ENCODE measurements around the gene HOXC6. TPM values are rescaled to one million over a fixed set of nuclear protein-coding genes. Genes with fewer than 3 reads are reported as not detected.
A peak's percentile ranks its signal among the peaks of the same experiment; 100 is the strongest.

Gene HOXC6
- total RNA-seq = not detected

GRCh38 chr12:54028314-54029201 is at the start of gene HOXC6:
TSS of gene HOXC6 (plus strand) at chr12:54028440. CDS start at chr12:54028522, 82 bp downstream.
- Mint-ChIP-seq H3K27me3 (peaks cover 88% of the 10 kb centered on the region), H3K9me3 (no peaks in the 10 kb centered on the region), H3K4me3 (no peak within 1 kb of the TSS), H3K27ac (no peak within 1 kb of the TSS), H3K4me1 (peaks cover 25% of the 10 kb centered on the region), H3K36me3 (ENCODE audit: low read depth) (no peaks in the 10 kb centered on the region)
- no peak for DNase-seq
- POLR2A ChIA-PET = interaction anchor here (0.6 kb wide), 1 partner anchor 263 kb away, joined by 3 read pairs; no protein-coding TSS in a partner anchor
- CTCF ChIA-PET = interaction anchor here (0.5 to 1.4 kb wide), 5 partner anchors 12 to 173 kb away, joined by 3 to 4 read pairs (median 3); no protein-coding TSS in a partner anchor

- H3K4me3 Mint-ChIP-seq = no peak overlapping the region
- H3K36me3 Mint-ChIP-seq (ENCODE audit: low read depth) = peaks cover 6% of the 10 kb centered on the region
- no peak overlapping the region for H3K27ac Mint-ChIP-seq
- H3K27me3 Mint-ChIP-seq = peaks cover 94% of the 10 kb centered on the region
- peaks cover 7% of the 10 kb centered on the region for H3K4me1 Mint-ChIP-seq
- ChIA-PET CTCF (no interaction called here), POLR2A (no interaction called here)
- H3K9me3 Mint-ChIP-seq = no peaks in the 10 kb centered on the region
- DNase-seq = no peak
Observed at GRCh38 chr12:53978477-53979356, 49.5 kb upstream of the HOXC6 start.

GRCh38 chr12:53980104-53980801 is 48.0 kb upstream of the HOXC6 start:
- CTCF ChIA-PET = interaction anchor here (1.5 kb wide), 1 partner anchor 222 kb away, joined by 3 read pairs; no protein-coding TSS in a partner anchor
- peaks cover 96% of the 10 kb centered on the region for H3K27me3 Mint-ChIP-seq
- DNase-seq = no peak
- H3K4me3 Mint-ChIP-seq = no peak overlapping the region
- POLR2A ChIA-PET = interaction anchor here (1.3 kb wide), 1 partner anchor 45 kb away, joined by 3 read pairs; no protein-coding TSS in a partner anchor
- no peak overlapping the region for H3K27ac Mint-ChIP-seq
- peaks cover 9% of the 10 kb centered on the region for H3K4me1 Mint-ChIP-seq
- H3K9me3 Mint-ChIP-seq = no peaks in the 10 kb centered on the region
- H3K36me3 Mint-ChIP-seq (ENCODE audit: low read depth) = peaks cover 10% of the 10 kb centered on the region

GRCh38 chr12:53980802-53981496 is 47.3 kb upstream of the HOXC6 start:
- no peak overlapping the region for H3K27ac Mint-ChIP-seq
- H3K9me3 Mint-ChIP-seq = no peaks in the 10 kb centered on the region
- POLR2A ChIA-PET = interaction anchor here (1.3 to 1.5 kb wide), 2 partner anchors 27 to 44 kb away, joined by 3 read pairs; partner anchors contain the start of gene HOXC12
- H3K36me3 Mint-ChIP-seq (ENCODE audit: low read depth) = peaks cover 4% of the 10 kb centered on the region
- CTCF ChIA-PET = interaction anchor here (1.5 kb wide), 1 partner anchor 221 kb away, joined by 3 read pairs; no protein-coding TSS in a partner anchor
- DNase-seq = no peak
- H3K4me1 Mint-ChIP-seq = peaks cover 10% of the 10 kb centered on the region
- H3K27me3 Mint-ChIP-seq = peaks cover 95% of the 10 kb centered on the region
- H3K4me3 Mint-ChIP-seq = no peak overlapping the region

- H3K9me3 Mint-ChIP-seq = no peaks in the 10 kb centered on the region
- H3K27me3 Mint-ChIP-seq = peaks cover 94% of the 10 kb centered on the region
- peaks cover 4% of the 10 kb centered on the region for H3K36me3 Mint-ChIP-seq (ENCODE audit: low read depth)
- ChIA-PET CTCF (interaction anchor here (1.5 kb wide), 1 partner anchor 220 kb away, joined by 3 read pairs; no protein-coding TSS in a partner anchor), POLR2A (interaction anchor here (1.3 to 1.5 kb wide), 2 partner anchors 28 to 43 kb away, joined by 3 read pairs; partner anchors contain the start of gene HOXC12)
- peaks cover 17% of the 10 kb centered on the region for H3K4me1 Mint-ChIP-seq
- H3K27ac Mint-ChIP-seq = no peak overlapping the region
- no peak for DNase-seq
- no peak overlapping the region for H3K4me3 Mint-ChIP-seq
Observed at GRCh38 chr12:53981634-53982565, 46.3 kb upstream of the HOXC6 start.

- no peak overlapping the region for H3K4me3 Mint-ChIP-seq
- H3K4me1 Mint-ChIP-seq = peaks cover 17% of the 10 kb centered on the region
- H3K27ac Mint-ChIP-seq = peak overlapping the region; percentile 3
- DNase-seq = no peak
- no peaks in the 10 kb centered on the region for H3K9me3 Mint-ChIP-seq
- ChIA-PET CTCF (no interaction called here), POLR2A (interaction anchor here (1.5 kb wide), 1 partner anchor 29 kb away, joined by 3 read pairs; the partner anchor contains the start of gene HOXC12)
- peaks cover 4% of the 10 kb centered on the region for H3K36me3 Mint-ChIP-seq (ENCODE audit: low read depth)
- H3K27me3 Mint-ChIP-seq = peaks cover 94% of the 10 kb centered on the region
Observed at GRCh38 chr12:53982648-53983567, 45.3 kb upstream of the HOXC6 start.

- H3K4me3 Mint-ChIP-seq = no peak overlapping the region
Observed at GRCh38 chr12:53983568-53983949, 44.7 kb upstream of the HOXC6 start.

GRCh38 chr12:53983950-53984572 is 44.2 kb upstream of the HOXC6 start:
- H3K27me3 Mint-ChIP-seq = peaks cover 94% of the 10 kb centered on the region
- POLR2A ChIA-PET = interaction anchor here (0.9 kb wide), 1 partner anchor 25 kb away, joined by 3 read pairs; no protein-coding TSS in a partner anchor
- H3K4me1 Mint-ChIP-seq = peaks cover 21% of the 10 kb centered on the region
- H3K9me3 Mint-ChIP-seq = no peaks in the 10 kb centered on the region
- CTCF ChIA-PET = interaction anchor here (1.2 to 4.3 kb wide), 5 partner anchors 15 to 224 kb away, joined by 3 to 25 read pairs (median 7); partner anchors contain the start of genes HOXC8 and HOXC9
- no peak overlapping the region for H3K27ac Mint-ChIP-seq
- no peak for DNase-seq
- H3K4me3 Mint-ChIP-seq = no peak overlapping the region
- peaks cover 4% of the 10 kb centered on the region for H3K36me3 Mint-ChIP-seq (ENCODE audit: low read depth)

More at GRCh38 chr12:53983568-53983949, 44.7 kb upstream of the HOXC6 start:
- POLR2A ChIA-PET = no interaction called here
- peak overlapping the region; percentile 3 for H3K27ac Mint-ChIP-seq
- peaks cover 4% of the 10 kb centered on the region for H3K36me3 Mint-ChIP-seq (ENCODE audit: low read depth)
- no peaks in the 10 kb centered on the region for H3K9me3 Mint-ChIP-seq
- CTCF ChIA-PET = interaction anchor here (2.3 kb wide), 1 partner anchor 17 kb away, joined by 7 read pairs; the partner anchor contains the start of gene HOXC9
- DNase-seq = no peak
- H3K4me1 Mint-ChIP-seq = peaks cover 19% of the 10 kb centered on the region
- peaks cover 94% of the 10 kb centered on the region for H3K27me3 Mint-ChIP-seq

GRCh38 chr12:53984901-53985691 is 43.1 kb upstream of the HOXC6 start, which contains the start of gene HOXC10:
TSS of gene HOXC10 (plus strand) at chr12:53985146. CDS start at chr12:53985260, 114 bp downstream.
- Mint-ChIP-seq H3K4me3 (peak within 1 kb of the TSS; percentile 48), H3K36me3 (ENCODE audit: low read depth) (peaks cover 4% of the 10 kb centered on the region), H3K27me3 (peaks cover 94% of the 10 kb centered on the region), H3K27ac (peak within 1 kb of the TSS; percentile 47), H3K4me1 (peaks cover 31% of the 10 kb centered on the region), H3K9me3 (no peaks in the 10 kb centered on the region)
- DNase-seq = peak; percentile 88
- ChIA-PET CTCF (interaction anchor here (0.6 to 4.3 kb wide), 14 partner anchors 14 to 231 kb away, joined by 3 to 25 read pairs (median 4); partner anchors contain the start of genes HOXC8 and HOXC9), POLR2A (interaction anchor here (0.5 to 0.9 kb wide), 3 partner anchors 11 to 67 kb away, joined by 3 read pairs; no protein-coding TSS in a partner anchor)
